Activated CD8-positive, alpha-beta memory T cell treated with anti-CD3 and anti-CD28 coated beads for 4 hours (primary cell): ENCODE results near the gene RRP36.
"Not testable (repeated sequence)": the region's sequence is repeated elsewhere in the genome, so short reads cannot be mapped to it uniquely, and the experiment has no call there.

Source experiments
- DNase-seq, 2 donors: peaks; one replicate each; pipeline ENCODE4 v3.0.0-alpha.2; 2020; ENCODE audit warnings: low read depth in 2 of 2

The RRP36 gene, protein sequence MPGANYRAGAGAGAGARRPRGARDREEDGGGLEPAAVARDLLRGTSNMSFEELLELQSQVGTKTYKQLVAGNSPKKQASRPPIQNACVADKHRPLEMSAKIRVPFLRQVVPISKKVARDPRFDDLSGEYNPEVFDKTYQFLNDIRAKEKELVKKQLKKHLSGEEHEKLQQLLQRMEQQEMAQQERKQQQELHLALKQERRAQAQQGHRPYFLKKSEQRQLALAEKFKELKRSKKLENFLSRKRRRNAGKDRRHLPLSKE

GRCh38 chr6:43021270-43022047 is at the start of gene RRP36:
Gene RRP36, plus strand, starts transcription at chr6:43021623. Its CDS starts 32 bp downstream, at chr6:43021655.
- DNase-seq: peak; percentile 33 to 41

DNA sequence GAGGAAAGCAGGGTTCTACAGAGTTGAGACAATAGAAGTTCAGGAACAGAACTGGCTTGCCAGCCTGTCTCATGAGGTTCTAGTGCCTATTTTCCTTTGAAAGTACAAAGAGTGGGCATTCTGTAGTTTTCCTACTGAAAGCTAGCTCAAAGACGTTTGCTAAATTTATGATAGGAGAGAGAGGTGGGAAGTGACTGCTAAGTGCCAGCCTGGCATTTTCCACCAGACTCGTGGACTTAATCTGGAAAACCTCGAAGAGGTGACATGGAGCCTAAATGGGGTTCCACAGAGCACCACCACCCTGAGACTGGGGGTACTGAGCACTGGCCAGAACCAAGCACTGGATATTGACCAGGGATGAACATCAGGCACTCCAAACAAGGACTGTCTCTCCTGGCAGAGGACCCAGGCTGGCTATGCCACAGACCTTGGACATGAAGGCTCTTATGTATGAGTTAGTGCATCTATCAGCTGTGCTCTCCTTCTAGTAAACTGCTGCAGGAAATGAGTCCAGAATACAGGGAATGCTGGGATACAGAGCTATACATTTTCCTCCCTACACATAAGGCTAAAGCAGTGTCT is 49.6 kb upstream of the RRP36 start:
- DNase-seq: no peak

- no peak for DNase-seq
These were observed 47.5 kb upstream of the RRP36 start for GRCh38 chr6:42973926-42974325.

DNA sequence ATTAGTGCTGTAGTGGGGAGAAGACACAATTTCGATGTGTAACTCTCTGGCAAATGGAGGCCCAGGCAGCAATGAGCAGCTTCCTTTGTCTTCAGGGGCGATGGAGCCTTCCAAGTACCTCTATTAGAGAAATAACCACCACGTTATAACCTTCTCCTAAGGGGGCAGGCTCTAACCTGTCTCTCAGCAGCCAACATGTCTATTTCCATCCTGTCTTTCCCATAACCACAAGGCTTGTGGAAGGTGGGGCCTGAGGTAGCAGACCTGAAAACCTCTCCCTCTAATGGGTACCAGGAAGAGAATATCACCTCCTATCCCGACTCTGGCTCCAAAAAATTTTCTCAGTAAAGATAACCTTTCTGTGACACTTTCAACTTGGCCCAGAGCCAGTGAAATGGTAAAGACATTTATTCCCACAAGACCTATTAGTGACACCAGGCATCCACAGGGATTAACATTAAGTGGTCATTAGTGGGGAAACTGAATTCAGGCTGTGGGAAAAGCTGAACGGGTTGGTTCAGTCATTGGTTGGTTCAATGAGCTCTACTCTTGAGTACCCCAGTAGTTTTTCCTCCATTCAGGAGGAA is 46.4 kb upstream of the RRP36 start:
- no peak for DNase-seq

DNA sequence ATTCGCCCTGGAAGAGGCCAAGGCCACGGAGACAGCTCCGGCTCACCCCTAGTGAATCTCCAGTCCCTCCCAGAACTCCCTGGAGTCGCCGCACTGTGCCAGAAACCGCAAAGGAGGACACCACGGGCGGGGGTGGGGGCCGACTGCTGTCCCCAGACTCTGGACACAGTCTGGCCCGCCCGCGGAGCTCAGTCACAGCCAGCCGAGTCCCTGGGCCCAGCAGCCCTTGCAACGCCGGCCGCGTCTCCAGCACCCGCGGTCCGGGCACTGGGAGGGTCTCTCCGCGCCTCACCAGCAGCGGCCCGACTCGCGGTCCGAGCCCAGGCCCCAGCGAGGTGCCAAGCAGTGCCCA is 43.0 kb upstream of the RRP36 start:
- DNase-seq: no peak

- peak; percentile 84 to 88 for DNase-seq
These were observed 42.4 kb upstream of the RRP36 start, which contains the start of gene PEX6 for GRCh38 chr6:42978839-42979522. Gene PEX6, minus strand, starts transcription at chr6:42979181. Its CDS starts 31 bp downstream, at chr6:42979150.

GRCh38 chr6:42979523-42980177 is 41.8 kb upstream of the RRP36 start:
- DNase-seq: no peak

DNA sequence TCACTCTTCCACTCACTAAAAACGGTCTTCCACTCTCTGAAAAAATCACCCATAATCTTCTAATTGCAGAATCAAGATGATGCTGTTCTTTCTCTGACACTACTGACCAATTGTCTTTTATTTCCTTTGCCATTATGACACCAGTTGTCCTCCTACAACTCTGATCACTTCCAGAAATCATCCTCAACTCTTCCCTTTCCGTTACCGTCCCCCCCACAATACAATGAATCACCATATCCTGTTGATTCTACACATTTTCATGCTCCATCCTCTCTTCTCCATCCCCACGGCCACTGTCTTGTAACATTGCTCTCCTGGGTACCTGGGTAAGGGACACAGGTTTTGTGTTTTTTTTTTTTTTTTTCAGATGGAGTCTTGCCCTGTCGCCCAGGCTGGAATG is 39.6 kb upstream of the RRP36 start:
- no peak for DNase-seq

GRCh38 chr6:42984001-42984923 is 37.2 kb upstream of the RRP36 start, which contains the start of gene PPP2R5D:
Gene PPP2R5D, plus strand, starts transcription at chr6:42984570. Its CDS starts 108 bp downstream, at chr6:42984678.
- peak; percentile 91 to 95 for DNase-seq

- DNase-seq: no peak
These were observed 36.4 kb upstream of the RRP36 start for GRCh38 chr6:42984924-42985475.

GRCh38 chr6:42987533-42988451 is 33.6 kb upstream of the RRP36 start:
- DNase-seq: no peak

DNA sequence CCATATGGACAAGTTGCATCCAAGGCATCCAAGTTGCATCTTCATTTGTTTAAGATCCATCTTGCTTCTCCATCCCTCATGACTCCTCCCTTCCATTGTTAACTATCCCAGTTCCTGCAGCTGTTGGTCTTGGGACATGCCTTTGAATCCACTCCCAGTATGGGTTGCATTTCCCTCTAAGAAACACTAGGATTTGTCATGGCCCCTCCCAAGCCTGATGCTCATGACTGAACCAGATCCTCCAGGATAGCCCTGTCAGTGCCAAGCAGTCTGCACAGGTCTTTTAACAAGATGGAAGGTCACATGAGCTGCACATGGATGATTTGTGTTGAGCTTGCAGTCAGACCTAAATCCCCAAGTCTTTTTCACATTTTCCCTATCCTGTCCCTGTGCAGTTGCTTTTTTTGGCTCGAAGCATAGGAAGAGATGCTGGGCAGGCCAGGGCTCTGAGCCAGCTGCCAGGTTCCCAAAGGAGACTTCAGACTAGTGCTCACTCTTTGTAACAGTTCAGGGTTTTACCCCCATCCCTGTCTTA is 32.9 kb upstream of the RRP36 start:
- DNase-seq: no peak

DNA sequence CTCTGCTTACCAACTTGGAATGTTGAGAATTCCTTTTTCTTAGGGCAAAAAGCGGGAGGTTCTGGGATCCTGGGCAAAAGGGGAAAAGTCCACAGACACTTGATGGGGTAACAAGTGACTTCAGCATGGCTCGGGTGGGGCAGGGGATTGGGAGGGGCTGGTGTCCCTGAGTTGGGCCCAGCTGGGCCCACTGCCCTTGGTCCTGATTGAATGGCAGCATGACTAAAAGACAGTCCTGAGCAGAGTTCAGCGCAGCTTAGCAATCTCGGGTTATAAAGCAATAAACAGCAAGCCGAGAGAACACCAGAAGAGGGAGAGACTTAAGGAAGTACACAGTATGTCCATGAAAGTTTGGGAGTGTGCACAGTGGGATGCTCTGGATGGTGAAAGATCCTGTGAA is 31.5 kb upstream of the RRP36 start:
- DNase-seq: no peak

DNA sequence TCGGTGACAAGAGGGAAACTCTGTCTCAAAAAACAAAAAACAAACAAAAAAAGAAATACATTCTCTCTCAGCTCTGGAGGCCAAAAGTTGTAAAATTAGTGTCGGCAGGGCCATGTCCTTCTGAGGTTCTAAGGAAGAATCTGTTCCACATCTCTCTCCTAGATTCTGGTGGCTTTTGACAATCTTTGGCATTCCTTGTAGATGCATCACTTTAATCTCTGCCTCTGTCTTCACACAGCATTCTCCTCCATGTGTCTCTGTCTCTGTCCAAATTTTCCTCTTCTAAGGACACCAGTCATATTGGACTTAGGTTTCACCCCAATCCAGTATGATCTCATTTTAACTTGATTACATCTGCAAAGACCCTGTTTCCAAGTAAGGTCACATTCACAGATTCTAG is 28.0 kb upstream of the RRP36 start:
- no peak for DNase-seq

- DNase-seq: no peak
These were observed 24.9 kb upstream of the RRP36 start for GRCh38 chr6:42996513-42996912.

- not testable (repeated sequence) for DNase-seq
These were observed 23.2 kb upstream of the RRP36 start for GRCh38 chr6:42998205-42998604.

- DNase-seq: no peak
These were observed 19.6 kb upstream of the RRP36 start for GRCh38 chr6:43001843-43002242.

DNA sequence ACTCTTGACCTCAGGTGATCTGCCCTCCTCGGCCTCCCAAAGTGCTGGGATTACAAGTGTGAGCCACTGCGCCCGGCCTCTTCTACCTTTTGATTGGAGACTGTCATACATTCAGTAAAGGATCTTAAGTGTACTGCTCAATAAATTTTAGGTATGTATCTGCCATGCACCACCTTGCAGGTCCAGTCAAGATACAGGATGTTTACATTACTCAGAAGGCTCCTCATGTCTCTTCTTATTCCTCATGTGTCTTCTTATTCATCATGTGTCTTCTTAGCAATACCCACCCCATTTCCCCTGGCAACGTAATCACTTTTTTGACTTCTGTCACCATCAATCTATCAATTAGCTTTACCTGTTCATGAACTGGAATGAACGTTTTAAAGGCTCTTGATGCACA is 15.6 kb upstream of the RRP36 start:
- no peak for DNase-seq

DNA sequence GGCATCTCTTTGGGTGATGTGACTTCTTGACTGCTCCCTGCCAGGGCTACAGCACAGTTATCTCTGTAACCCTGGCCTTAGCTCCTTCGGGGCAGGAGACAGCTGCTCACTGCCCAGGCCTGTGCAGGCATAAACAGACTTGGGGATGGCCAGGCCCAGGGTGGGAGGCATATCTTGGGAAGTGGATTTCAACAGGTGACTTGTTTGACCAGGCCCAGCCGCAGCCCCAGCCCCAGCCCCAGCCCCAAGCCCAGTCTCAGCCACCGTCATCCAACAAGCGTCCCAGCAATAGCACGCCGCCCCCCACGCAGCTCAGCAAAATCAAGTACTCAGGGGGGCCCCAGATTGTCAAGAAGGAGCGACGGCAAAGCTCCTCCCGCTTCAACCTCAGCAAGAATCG is 15.2 kb upstream of the RRP36 start:
- no peak for DNase-seq
